A204.1 (cell line): ENCODE data around the gene PLB1.

ENCODE experiments used
- FAIRE-seq: peaks from 2 replicates; lab custom pipeline; 2012; peaks lifted over from hg19 to GRCh38; lab: Jason Lieb, UNC

Gene PLB1

DNA sequence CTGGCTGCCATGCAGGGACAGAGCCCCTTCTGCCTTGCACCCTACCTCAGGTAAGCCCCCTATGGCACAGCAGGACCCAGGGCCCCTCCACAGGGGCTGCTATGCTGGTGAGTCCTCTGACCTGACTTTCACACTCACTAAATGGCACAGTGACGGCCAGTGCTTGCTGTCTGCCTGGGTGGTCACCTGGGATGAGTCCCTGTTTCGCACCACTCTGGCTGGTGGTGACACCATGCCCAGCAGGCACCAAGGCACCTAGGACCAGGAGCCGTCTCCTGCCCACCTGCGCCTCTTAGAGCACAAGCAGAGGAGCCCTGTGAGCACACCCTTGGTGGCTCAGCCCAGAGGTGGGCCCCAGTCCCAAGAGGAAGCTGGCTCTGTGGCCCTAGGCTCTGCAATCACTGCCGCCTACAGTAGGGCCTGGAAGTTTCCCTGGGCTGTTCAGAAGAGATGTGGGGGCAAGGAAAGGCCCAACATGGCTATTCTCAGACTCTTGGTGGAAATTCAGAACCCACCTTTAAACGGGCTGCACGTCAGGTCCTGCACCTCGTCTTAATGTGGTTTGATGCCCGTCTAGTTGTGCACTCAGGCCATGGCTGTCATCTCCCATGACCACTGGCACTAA is 96.0 kb downstream of the PLB1 start:
- no peak for FAIRE-seq

GRCh38 chr2:28592481-28592880 is 96.6 kb downstream of the PLB1 start:
- FAIRE-seq, result no peak

DNA sequence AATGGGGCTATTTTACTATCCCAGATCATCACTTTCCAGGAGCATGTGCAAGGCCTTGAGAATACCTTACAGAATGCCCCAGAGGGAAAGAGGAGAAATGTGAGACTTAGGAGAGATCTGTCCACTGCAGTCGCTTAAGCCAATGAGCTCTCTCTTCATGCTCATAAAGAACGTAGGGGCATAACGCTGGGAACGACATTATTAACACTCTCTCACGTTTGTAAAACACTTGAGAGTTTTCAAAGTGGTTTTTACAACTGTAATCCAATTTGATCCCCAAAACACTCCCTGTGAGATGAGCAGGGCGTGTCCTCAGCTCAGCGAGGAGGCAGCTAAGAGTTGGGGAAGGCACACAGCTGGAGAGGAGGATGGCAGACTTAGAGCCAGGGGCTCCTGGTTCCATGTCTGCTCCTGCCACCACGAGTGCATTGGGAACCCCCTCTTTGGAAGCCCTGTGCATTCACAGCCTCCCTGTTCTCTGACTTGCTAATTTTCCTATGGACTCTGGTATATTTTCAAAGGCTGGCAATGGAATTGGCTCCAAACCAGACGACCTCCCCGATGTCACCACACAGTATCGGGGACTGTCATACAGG is 97.4 kb downstream of the PLB1 start:
- no peak for FAIRE-seq

DNA sequence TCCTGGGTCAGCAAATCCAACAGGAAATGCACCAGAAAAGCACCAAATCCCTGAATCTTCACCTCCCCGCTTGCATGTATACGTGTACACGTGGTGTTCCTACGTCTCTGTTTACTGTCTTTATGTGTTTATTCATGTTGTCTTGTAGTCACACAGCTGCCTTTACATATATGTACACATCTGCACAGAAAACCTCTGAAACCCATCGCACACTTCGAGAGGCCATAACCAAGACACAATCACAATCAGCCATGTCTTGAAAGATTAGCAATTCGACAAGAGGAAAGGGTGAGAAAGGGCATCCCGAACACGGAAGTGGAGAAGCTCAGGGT is 98.1 kb downstream of the PLB1 start:
- FAIRE-seq, result no peak

DNA sequence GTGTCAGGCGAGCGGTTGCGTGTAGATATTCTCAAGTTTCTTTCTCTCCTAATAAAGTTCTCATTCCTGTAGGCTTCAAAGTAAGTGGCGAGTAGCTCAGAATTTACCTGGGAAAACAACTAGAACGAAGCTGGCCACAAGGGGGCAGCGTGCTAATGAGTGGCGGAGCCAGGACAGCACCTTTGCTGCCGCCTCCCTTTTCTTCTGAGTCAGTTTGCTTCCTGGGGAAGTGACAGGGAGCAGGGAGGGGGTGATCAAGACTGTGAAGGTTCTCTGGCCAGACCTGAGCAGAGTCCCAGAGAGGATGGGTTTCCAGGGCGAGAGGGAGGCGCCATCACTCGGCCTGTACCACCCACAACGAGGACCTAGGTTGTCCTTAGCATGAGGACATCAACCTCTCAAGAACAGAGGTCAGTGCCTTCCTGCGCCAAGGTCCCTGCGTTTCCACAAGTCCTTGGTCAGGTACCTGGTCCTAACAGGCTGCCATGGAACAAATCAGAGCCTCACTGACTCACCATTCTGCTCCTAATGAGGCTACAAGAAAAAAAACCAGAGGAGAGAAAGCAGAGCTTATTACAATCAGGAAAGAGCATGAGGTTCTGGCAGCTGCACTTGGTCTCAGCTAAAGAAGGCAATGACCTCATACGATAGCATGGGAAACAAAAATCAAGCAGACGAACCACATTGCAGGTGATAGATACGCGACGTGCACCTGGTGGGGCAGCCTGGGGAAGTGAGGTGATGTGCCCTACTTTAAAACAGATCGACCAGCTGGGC is 98.7 kb downstream of the PLB1 start:
- peak; percentile 30 for FAIRE-seq

DNA sequence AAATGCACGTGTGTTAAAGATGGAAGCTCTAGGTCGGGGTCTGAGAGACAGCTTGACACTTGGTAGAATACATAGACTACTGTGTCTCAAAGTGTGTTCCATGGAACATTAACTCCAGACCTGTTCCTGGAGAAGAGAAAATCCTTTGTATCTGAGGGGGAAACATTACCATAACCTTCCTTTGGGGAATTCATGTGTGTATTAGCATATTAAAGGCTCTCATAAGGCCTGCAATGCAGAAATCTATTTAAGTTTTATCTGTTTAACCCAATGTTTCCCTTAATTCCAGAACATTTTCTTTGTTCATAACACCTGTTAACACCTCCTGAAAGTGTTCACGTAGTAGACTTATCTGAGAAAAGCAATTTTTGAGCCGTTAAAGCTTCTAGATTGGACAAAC is 99.5 kb downstream of the PLB1 start:
- FAIRE-seq, result no peak

GRCh38 chr2:28598484-28598883 is 102.6 kb downstream of the PLB1 start:
- no peak for FAIRE-seq

DNA sequence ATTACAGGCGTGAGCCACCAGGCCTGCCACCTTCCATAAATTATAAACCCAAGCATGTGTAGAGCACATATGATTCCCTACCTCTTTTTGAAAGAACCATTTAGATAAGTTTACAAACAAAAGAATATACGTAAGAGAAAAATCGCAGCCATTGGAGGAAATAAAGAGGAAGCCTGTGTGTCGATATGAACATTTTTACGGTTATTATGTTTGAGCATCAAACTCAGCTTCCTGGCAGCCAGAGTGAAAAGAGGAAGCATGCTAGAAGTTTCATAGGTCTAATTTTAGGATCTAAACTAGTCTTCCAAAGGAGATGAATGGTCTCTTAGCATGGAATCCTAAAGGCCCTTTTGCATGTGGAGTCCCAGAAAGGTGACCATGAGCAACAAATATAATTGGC is 104.3 kb downstream of the PLB1 start:
- FAIRE-seq, result no peak

- FAIRE-seq, result no peak
Measured at GRCh38 chr2:28601616-28602015, 105.8 kb downstream of the PLB1 start.

- no peak for FAIRE-seq
Measured at GRCh38 chr2:28602136-28602660, 106.3 kb downstream of the PLB1 start.

GRCh38 chr2:28602751-28603639 is 107.1 kb downstream of the PLB1 start:
- FAIRE-seq, result no peak

GRCh38 chr2:28603821-28604220 is 108.0 kb downstream of the PLB1 start:
- no peak for FAIRE-seq

DNA sequence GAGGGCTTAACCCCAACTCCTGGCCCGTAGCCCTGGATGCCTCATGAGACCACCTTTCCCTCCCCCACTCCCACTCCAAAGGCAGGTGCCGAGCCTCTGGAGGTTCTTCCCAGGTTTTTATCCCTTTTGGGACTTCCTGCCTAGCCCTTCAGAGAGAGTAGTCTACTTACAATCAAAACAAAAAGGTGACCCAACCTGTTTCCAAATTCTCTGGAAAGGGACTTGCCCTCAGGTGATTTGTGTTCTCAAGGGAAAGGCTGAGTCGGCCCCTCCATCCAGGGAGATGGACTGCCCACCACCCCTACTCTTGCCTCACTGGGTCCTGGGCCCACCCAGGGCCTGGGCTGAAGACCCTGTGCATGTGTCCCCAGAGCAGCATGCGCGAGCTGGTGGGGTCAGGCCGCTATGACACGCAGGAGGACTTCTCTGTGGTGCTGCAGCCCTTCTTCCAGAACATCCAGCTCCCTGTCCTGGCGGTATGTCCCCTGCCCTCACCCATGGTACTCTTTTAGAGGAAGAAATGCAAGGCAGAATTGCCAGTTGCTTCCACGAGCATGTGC is 108.5 kb downstream of the PLB1 start:
- FAIRE-seq, result no peak

DNA sequence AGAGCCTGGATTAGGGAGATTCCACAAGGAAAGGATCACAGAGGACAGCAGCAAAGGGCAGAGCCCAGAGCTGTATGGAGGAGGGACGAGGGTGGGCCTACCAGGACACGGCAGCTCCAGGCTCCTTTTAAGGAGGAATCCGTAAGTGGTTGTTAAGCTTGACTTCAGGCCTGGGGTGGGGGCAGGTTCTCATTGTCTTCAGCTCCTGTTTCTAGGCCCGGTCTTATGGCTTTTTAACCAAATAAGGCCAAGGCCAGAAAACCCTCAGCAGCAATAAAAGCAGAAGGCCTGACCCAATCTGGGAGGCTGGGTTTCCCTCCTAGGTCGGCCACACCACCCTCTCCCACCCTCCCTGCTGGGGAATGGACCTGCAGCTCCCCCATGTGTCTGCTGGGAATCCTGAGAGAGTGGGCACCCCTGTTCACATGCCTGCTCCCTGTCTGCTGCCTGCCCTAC is 111.2 kb downstream of the PLB1 start:
- no peak for FAIRE-seq

DNA sequence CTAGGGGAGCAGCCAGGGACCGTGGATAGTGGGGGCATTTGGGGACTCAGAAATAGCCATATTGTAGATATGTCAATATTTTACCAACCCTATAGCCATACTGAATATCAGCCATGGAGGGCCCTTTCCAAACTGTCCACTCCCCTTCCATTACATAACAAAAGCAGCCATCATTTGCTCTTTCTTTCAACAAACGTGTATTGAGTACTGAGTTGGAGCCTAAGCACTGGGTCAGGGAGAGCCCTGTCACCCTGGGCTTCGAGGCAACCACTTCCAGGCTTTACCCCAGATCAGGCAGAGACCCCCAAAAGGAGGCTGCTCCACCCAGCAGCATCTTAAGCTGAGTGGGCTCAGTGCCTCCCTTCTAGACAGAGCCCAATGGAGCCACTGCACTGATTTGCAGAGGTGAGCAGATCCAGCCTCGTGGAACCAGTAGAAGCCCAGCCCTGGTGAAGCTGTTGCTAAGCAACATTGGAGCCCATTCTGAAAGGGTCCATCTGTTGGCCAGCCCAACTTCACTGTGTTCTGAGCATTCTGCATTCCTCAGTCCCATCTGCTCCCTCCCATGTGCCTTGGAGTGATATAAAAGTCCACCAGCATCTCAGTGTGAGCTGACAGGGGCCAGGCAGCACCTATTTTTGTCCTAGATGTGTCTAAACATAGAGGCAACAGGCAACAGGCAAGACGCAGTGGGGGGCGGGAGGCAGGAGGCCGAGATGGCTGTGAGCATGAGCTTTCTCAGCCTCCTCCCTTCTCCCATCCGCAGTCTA is 112.1 kb downstream of the PLB1 start:
- no peak for FAIRE-seq

DNA sequence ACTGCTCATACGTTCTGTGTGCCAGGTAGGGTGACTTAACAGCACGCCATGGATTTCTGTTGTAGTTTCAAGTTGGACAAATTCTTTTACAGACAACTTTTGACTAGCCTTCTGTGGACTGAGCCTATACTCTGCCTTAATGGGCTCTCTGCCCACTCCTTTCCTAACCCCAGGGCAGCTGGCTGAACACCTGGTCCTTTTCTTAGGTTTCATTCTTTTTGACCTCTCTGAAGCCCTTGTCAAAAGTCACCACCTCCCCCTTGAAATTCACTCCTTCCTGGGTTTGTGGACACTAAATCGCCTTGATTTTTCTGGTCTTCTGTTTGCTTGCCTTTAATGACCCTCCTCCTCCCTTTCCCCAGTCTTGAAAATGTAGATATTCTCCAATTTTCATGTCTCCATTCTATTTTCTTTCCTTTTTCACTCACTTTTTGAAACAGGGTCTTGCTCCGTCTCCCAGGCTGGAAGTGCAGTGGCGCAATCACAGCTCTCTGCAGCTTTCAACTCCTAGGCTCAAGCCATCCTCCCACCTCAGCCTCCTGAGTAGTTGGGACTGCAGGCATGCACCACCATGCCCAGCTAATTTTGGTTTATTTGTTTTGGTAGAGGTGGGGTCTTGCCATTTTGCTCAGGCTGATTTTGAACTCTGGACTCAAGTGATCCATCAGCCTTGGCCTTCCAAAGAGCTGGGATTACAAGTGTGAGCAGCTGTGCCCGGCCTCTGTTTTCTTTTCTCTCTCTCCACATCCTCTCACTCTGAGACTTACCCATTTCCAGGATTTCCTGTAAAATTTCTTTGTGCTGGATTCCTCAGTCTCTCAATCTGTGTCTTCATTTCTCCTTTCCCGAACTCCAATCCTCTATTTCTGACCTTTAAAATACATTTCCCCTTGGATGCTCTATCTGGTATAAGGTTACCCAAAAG is 112.9 kb downstream of the PLB1 start:
- FAIRE-seq, result no peak

- no peak for FAIRE-seq
Measured at GRCh38 chr2:28610583-28611201, 114.8 kb downstream of the PLB1 start.

GRCh38 chr2:28612131-28612812 is 116.4 kb downstream of the PLB1 start:
- FAIRE-seq, result no peak

DNA sequence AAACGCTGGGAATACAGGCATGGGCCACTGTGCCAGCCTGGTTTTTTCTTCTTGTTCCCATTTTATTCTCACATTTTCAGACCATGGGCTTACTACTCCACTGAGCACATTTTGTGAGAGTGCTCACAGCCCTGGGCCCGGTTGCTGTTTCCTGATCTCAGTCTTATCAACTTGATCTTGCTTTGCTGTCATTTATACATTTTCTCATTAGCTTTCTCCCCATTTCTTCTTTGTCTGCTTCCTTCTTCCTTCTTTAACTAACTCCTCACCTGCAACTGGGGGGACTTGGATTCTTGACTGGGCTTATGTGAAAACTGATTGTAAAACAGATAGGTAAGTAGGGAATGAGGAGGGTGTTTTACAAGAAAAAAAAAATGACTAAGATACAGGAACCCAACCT is 117.3 kb downstream of the PLB1 start:
- no peak for FAIRE-seq
